ENCODE measurements around the gene EPPIN. TPM values are rescaled to one million over a fixed set of nuclear protein-coding genes. Genes with fewer than 3 reads are reported as not detected.
"Not testable (repeated sequence)": the region's sequence is repeated elsewhere in the genome, so short reads cannot be mapped to it uniquely, and the experiment has no call there.

EPPIN gene
- not detected for total RNA-seq

- ATAC-seq: no peak
Measured at GRCh38 chr20:45547206-45547770, at the start of gene EPPIN. Gene EPPIN (minus strand): TSS chr20:45547401. CDS start chr20:45547357, 44 bp downstream.

- ATAC-seq: no peak
Measured at GRCh38 chr20:45595235-45595634, 48.0 kb upstream of the EPPIN start.

- no peak for ATAC-seq
Measured at GRCh38 chr20:45593498-45593897, 46.3 kb upstream of the EPPIN start.

GRCh38 chr20:45592574-45593189 is 45.5 kb upstream of the EPPIN start:
- peak; percentile 46 for ATAC-seq

GRCh38 chr20:45589725-45590124 is 42.5 kb upstream of the EPPIN start:
- ATAC-seq: no peak

- ATAC-seq: no peak
Measured at GRCh38 chr20:45588800-45589199, 41.6 kb upstream of the EPPIN start.

- ATAC-seq: not testable (repeated sequence)
Measured at GRCh38 chr20:45585986-45586385, 38.8 kb upstream of the EPPIN start.

- not testable (repeated sequence) for ATAC-seq
Measured at GRCh38 chr20:45584294-45584693, 37.1 kb upstream of the EPPIN start.

GRCh38 chr20:45583502-45583901 is 36.3 kb upstream of the EPPIN start:
- ATAC-seq: no peak

- no peak for ATAC-seq
Measured at GRCh38 chr20:45581702-45582101, 34.5 kb upstream of the EPPIN start.

GRCh38 chr20:45579184-45579583 is 32.0 kb upstream of the EPPIN start, which contains the start of gene WFDC8:
Gene WFDC8 (minus strand): TSS chr20:45579284. CDS start chr20:45579247, 37 bp downstream.
- no peak for ATAC-seq

GRCh38 chr20:45578231-45578630 is 31.0 kb upstream of the EPPIN start:
- ATAC-seq: no peak

GRCh38 chr20:45576995-45577394 is 29.8 kb upstream of the EPPIN start:
- no peak for ATAC-seq

- ATAC-seq: no peak
Measured at GRCh38 chr20:45575931-45576330, 28.7 kb upstream of the EPPIN start.

- not testable (repeated sequence) for ATAC-seq
Measured at GRCh38 chr20:45569650-45570049, 22.4 kb upstream of the EPPIN start.

- no peak for ATAC-seq
Measured at GRCh38 chr20:45564760-45565276, 17.6 kb upstream of the EPPIN start.

GRCh38 chr20:45555198-45555597 is 8.0 kb upstream of the EPPIN start:
- ATAC-seq: no peak

- ATAC-seq: no peak
Measured at GRCh38 chr20:45552456-45552855, 5.3 kb upstream of the EPPIN start.

- ATAC-seq: no peak
Measured at GRCh38 chr20:45550765-45551164, 3.6 kb upstream of the EPPIN start.

- no peak for ATAC-seq
Measured at GRCh38 chr20:45548410-45548809, 1.2 kb upstream of the EPPIN start.

- ATAC-seq: peak; percentile 37
Measured at GRCh38 chr20:45545754-45546453, 1.3 kb downstream of the EPPIN start.

- ATAC-seq: no peak
Measured at GRCh38 chr20:45545351-45545750, 1.9 kb downstream of the EPPIN start.

GRCh38 chr20:45539382-45539781 is 7.8 kb downstream of the EPPIN start, which contains the start of gene WFDC6:
Gene WFDC6 (minus strand): TSS chr20:45539482. CDS start chr20:45539407, 75 bp downstream.
- ATAC-seq: no peak
